Measurements from ENCODE around the gene GATAD2B.

The GATAD2B gene

GRCh38 chr1:153800516-153800915 lies 122.3 kb downstream of the GATAD2B start:
- H3K4me3 ChIP-seq (ENCODE audit: low read depth, low read length) = no peak overlapping the region
- TF ChIP-seq, protein P1, sequence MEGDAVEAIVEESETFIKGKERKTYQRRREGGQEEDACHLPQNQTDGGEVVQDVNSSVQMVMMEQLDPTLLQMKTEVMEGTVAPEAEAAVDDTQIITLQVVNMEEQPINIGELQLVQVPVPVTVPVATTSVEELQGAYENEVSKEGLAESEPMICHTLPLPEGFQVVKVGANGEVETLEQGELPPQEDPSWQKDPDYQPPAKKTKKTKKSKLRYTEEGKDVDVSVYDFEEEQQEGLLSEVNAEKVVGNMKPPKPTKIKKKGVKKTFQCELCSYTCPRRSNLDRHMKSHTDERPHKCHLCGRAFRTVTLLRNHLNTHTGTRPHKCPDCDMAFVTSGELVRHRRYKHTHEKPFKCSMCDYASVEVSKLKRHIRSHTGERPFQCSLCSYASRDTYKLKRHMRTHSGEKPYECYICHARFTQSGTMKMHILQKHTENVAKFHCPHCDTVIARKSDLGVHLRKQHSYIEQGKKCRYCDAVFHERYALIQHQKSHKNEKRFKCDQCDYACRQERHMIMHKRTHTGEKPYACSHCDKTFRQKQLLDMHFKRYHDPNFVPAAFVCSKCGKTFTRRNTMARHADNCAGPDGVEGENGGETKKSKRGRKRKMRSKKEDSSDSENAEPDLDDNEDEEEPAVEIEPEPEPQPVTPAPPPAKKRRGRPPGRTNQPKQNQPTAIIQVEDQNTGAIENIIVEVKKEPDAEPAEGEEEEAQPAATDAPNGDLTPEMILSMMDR (conservative IDR thresholded peaks at IDR 0.05; ENCODE audit: low read depth, low read length) = no peak
- no peak for DNase-seq (ENCODE audit: low read depth)

- H3K4me3 ChIP-seq (ENCODE audit: low read depth, low read length) = no peak overlapping the region
- DNase-seq (ENCODE audit: low read depth) = no peak
- TF ChIP-seq, protein P1 (conservative IDR thresholded peaks at IDR 0.05; ENCODE audit: low read depth, low read length) = no peak
These were observed 123.0 kb downstream of the GATAD2B start for GRCh38 chr1:153799566-153800465.

GRCh38 chr1:153799016-153799415 lies 123.8 kb downstream of the GATAD2B start:
- no peak overlapping the region for H3K4me3 ChIP-seq (ENCODE audit: low read depth, low read length)
- DNase-seq (ENCODE audit: low read depth) = no peak
- TF ChIP-seq, protein P1 (conservative IDR thresholded peaks at IDR 0.05; ENCODE audit: low read depth, low read length) = no peak

DNA sequence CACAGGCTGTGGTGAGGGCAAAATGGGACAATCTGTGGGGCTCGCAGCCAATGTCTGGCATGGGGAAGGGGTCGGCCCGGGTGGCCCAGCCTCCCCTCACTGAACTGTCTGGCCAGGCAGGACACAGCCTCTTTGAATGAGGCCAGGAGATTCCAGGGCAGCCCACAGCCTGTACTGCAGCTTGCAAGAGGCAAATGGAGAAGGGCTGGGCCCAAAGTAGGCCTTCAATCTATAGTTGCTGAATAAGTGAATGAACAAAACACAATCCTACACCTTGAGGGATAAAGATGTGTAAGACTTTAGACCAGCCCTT lies 124.3 kb downstream of the GATAD2B start:
- H3K4me3 ChIP-seq (ENCODE audit: low read depth, low read length) = no peak overlapping the region
- DNase-seq (ENCODE audit: low read depth) = no peak
- TF ChIP-seq, protein P1 (conservative IDR thresholded peaks at IDR 0.05; ENCODE audit: low read depth, low read length) = no peak

- TF ChIP-seq, protein P1 (conservative IDR thresholded peaks at IDR 0.05; ENCODE audit: low read depth, low read length) = peak; percentile 86
- peak; percentile 81 for DNase-seq (ENCODE audit: low read depth)
- no peak overlapping the region for H3K4me3 ChIP-seq (ENCODE audit: low read depth, low read length)
These were observed 125.7 kb downstream of the GATAD2B start for GRCh38 chr1:153796786-153797659.

DNA sequence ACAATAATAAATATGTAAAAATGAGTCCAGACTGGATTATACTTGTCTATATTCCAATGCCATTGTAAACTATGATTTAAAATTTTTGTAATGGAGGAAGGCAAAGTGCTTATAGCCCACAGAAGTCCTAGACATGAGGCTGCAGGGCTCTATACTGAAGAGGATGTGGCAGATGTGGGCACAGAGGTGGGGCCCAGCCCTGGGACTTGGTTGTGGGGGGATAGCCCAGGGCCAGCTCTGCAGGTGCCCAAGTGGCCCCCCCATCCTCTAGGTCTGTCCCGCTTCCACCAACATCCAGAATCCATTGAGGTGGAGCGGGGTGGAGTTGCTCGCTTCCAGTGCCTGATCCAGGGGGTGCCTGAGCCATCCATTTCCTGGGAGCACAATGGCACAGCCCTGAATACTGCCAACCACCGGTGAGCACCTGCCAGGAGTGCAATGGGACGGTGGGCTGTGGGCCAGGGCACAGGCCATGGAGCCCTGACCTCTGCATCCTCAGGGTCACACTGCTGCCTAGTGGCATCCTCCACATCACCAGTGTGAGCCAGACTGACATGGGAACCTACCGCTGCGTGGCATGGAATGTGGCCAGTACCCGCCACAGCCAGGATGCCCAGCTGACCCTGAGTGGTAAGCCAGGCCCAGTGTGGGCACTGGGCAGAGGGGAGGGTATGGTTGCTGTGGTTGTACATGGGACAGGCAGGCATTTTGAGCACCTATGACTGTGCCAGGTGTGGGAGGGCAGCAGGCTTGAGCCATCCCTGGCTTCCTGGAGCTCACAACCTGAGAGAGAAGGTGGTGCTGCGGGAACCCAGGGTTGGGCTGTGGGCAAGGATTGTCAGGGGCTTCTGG lies 126.6 kb downstream of the GATAD2B start:
- DNase-seq (ENCODE audit: low read depth) = no peak
- TF ChIP-seq, protein P1 (conservative IDR thresholded peaks at IDR 0.05; ENCODE audit: low read depth, low read length) = no peak
- no peak overlapping the region for H3K4me3 ChIP-seq (ENCODE audit: low read depth, low read length)
